ENCODE results near the gene AK2.
"Not testable (repeated sequence)": the region's sequence is repeated elsewhere in the genome, so short reads cannot be mapped to it uniquely, and the experiment has no call there.

The AK2 gene

GRCh38 chr1:33036526-33037503 is at the start of gene AK2:
Gene AK2 (minus strand): TSS chr1:33036883. CDS start chr1:33036828, 55 bp downstream.
- no peaks in the 10 kb centered on the region for H3K27me3 Mint-ChIP-seq (ENCODE audit: low read depth)
- peak within 1 kb of the TSS; percentile 91 for H3K27ac Mint-ChIP-seq
- H3K36me3 Mint-ChIP-seq (ENCODE audit: low read depth), result peaks cover 22% of the 10 kb centered on the region
- peaks cover 28% of the 10 kb centered on the region for H3K4me1 Mint-ChIP-seq (ENCODE audit: low read depth)
- H3K4me3 Mint-ChIP-seq, result peak within 1 kb of the TSS; percentile 86
- DNase-seq (ENCODE audit: low spot score), result peak; percentile 96
- peaks cover 3% of the 10 kb centered on the region for H3K9me3 Mint-ChIP-seq

GRCh38 chr1:33086384-33086850 is 49.7 kb upstream of the AK2 start:
- peaks cover 35% of the 10 kb centered on the region for H3K4me1 Mint-ChIP-seq (ENCODE audit: low read depth)
- no peak overlapping the region for H3K27ac Mint-ChIP-seq
- no peaks in the 10 kb centered on the region for H3K36me3 Mint-ChIP-seq (ENCODE audit: low read depth)
- DNase-seq (ENCODE audit: low spot score), result no peak
- no peaks in the 10 kb centered on the region for H3K9me3 Mint-ChIP-seq
- no peak overlapping the region for H3K4me3 Mint-ChIP-seq
- peaks cover 30% of the 10 kb centered on the region for H3K27me3 Mint-ChIP-seq (ENCODE audit: low read depth)

GRCh38 chr1:33085332-33085731 is 48.6 kb upstream of the AK2 start:
- H3K27ac Mint-ChIP-seq, result no peak overlapping the region
- DNase-seq (ENCODE audit: low spot score), result no peak

GRCh38 chr1:33082575-33083108 is 46.0 kb upstream of the AK2 start:
- H3K27me3 Mint-ChIP-seq (ENCODE audit: low read depth), result peaks cover 30% of the 10 kb centered on the region
- no peaks in the 10 kb centered on the region for H3K9me3 Mint-ChIP-seq
- DNase-seq (ENCODE audit: low spot score), result no peak
- no peaks in the 10 kb centered on the region for H3K36me3 Mint-ChIP-seq (ENCODE audit: low read depth)
- H3K4me3 Mint-ChIP-seq, result peak overlapping the region; percentile 20
- H3K27ac Mint-ChIP-seq, result no peak overlapping the region
- H3K4me1 Mint-ChIP-seq (ENCODE audit: low read depth), result peaks cover 25% of the 10 kb centered on the region

More at GRCh38 chr1:33085332-33085731, 48.6 kb upstream of the AK2 start:
- no peaks in the 10 kb centered on the region for H3K36me3 Mint-ChIP-seq (ENCODE audit: low read depth)
- H3K4me1 Mint-ChIP-seq (ENCODE audit: low read depth), result peaks cover 37% of the 10 kb centered on the region
- H3K4me3 Mint-ChIP-seq, result no peak overlapping the region
- H3K9me3 Mint-ChIP-seq, result no peaks in the 10 kb centered on the region
- H3K27me3 Mint-ChIP-seq (ENCODE audit: low read depth), result peaks cover 30% of the 10 kb centered on the region

GRCh38 chr1:33081554-33082305 is 45.0 kb upstream of the AK2 start:
- H3K27ac Mint-ChIP-seq, result no peak overlapping the region
- H3K27me3 Mint-ChIP-seq (ENCODE audit: low read depth), result peaks cover 30% of the 10 kb centered on the region

GRCh38 chr1:33080885-33081553 is 44.3 kb upstream of the AK2 start, which contains the start of gene AZIN2:
Gene AZIN2 (plus strand): TSS chr1:33081153. CDS start chr1:33082250, 1,097 bp downstream.
- H3K27ac Mint-ChIP-seq, result no peak within 1 kb of the TSS

More at GRCh38 chr1:33081554-33082305, 45.0 kb upstream of the AK2 start:
- no peaks in the 10 kb centered on the region for H3K9me3 Mint-ChIP-seq
- H3K4me1 Mint-ChIP-seq (ENCODE audit: low read depth), result peaks cover 24% of the 10 kb centered on the region
- H3K4me3 Mint-ChIP-seq, result peak overlapping the region; percentile 76
- DNase-seq (ENCODE audit: low spot score), result no peak
- H3K36me3 Mint-ChIP-seq (ENCODE audit: low read depth), result no peaks in the 10 kb centered on the region

GRCh38 chr1:33080373-33080772 is 43.7 kb upstream of the AK2 start:
- H3K27ac Mint-ChIP-seq, result no peak overlapping the region
- no peak for DNase-seq (ENCODE audit: low spot score)

More at GRCh38 chr1:33080885-33081553, 44.3 kb upstream of the AK2 start, which contains the start of gene AZIN2:
- peak; percentile 93 for DNase-seq (ENCODE audit: low spot score)
- Mint-ChIP-seq H3K4me3 (peak within 1 kb of the TSS; percentile 76), H3K36me3 (ENCODE audit: low read depth) (no peaks in the 10 kb centered on the region), H3K9me3 (no peaks in the 10 kb centered on the region), H3K27me3 (ENCODE audit: low read depth) (peaks cover 30% of the 10 kb centered on the region), H3K4me1 (ENCODE audit: low read depth) (peaks cover 20% of the 10 kb centered on the region)

GRCh38 chr1:33078030-33078591 is 41.4 kb upstream of the AK2 start:
- H3K4me3 Mint-ChIP-seq, result no peak overlapping the region
- no peak overlapping the region for H3K27ac Mint-ChIP-seq
- peaks cover 15% of the 10 kb centered on the region for H3K27me3 Mint-ChIP-seq (ENCODE audit: low read depth)
- H3K4me1 Mint-ChIP-seq (ENCODE audit: low read depth), result peaks cover 20% of the 10 kb centered on the region
- no peak for DNase-seq (ENCODE audit: low spot score)
- no peaks in the 10 kb centered on the region for H3K9me3 Mint-ChIP-seq
- H3K36me3 Mint-ChIP-seq (ENCODE audit: low read depth), result no peaks in the 10 kb centered on the region

More at GRCh38 chr1:33080373-33080772, 43.7 kb upstream of the AK2 start:
- Mint-ChIP-seq H3K36me3 (ENCODE audit: low read depth) (no peaks in the 10 kb centered on the region), H3K27me3 (ENCODE audit: low read depth) (peaks cover 29% of the 10 kb centered on the region), H3K4me3 (peak overlapping the region; percentile 76), H3K9me3 (no peaks in the 10 kb centered on the region), H3K4me1 (ENCODE audit: low read depth) (peaks cover 20% of the 10 kb centered on the region)

- no peak overlapping the region for H3K27ac Mint-ChIP-seq
- no peaks in the 10 kb centered on the region for H3K9me3 Mint-ChIP-seq
- H3K36me3 Mint-ChIP-seq (ENCODE audit: low read depth), result no peaks in the 10 kb centered on the region
- no peak for DNase-seq (ENCODE audit: low spot score)
- H3K4me1 Mint-ChIP-seq (ENCODE audit: low read depth), result no peaks in the 10 kb centered on the region
- H3K4me3 Mint-ChIP-seq, result no peak overlapping the region
- peaks cover 14% of the 10 kb centered on the region for H3K27me3 Mint-ChIP-seq (ENCODE audit: low read depth)
Measured at GRCh38 chr1:33074193-33074945, 37.7 kb upstream of the AK2 start.

- Mint-ChIP-seq H3K4me3 (no peak overlapping the region), H3K36me3 (ENCODE audit: low read depth) (no peaks in the 10 kb centered on the region)
Measured at GRCh38 chr1:33072707-33073106, 36.0 kb upstream of the AK2 start.

GRCh38 chr1:33070628-33071027 is 33.9 kb upstream of the AK2 start:
- peaks cover 21% of the 10 kb centered on the region for H3K9me3 Mint-ChIP-seq
- peaks cover 27% of the 10 kb centered on the region for H3K27me3 Mint-ChIP-seq (ENCODE audit: low read depth)
- no peak overlapping the region for H3K27ac Mint-ChIP-seq
- H3K36me3 Mint-ChIP-seq (ENCODE audit: low read depth), result no peaks in the 10 kb centered on the region
- H3K4me1 Mint-ChIP-seq (ENCODE audit: low read depth), result no peaks in the 10 kb centered on the region
- H3K4me3 Mint-ChIP-seq, result no peak overlapping the region
- no peak for DNase-seq (ENCODE audit: low spot score)

More at GRCh38 chr1:33072707-33073106, 36.0 kb upstream of the AK2 start:
- H3K27me3 Mint-ChIP-seq (ENCODE audit: low read depth), result peaks cover 20% of the 10 kb centered on the region
- peaks cover under 1% of the 10 kb centered on the region for H3K9me3 Mint-ChIP-seq
- H3K4me1 Mint-ChIP-seq (ENCODE audit: low read depth), result no peaks in the 10 kb centered on the region
- no peak overlapping the region for H3K27ac Mint-ChIP-seq
- DNase-seq (ENCODE audit: low spot score), result no peak

- not testable (repeated sequence) for DNase-seq (ENCODE audit: low spot score); H3K4me1 Mint-ChIP-seq (ENCODE audit: low read depth); H3K36me3 Mint-ChIP-seq (ENCODE audit: low read depth); H3K4me3 Mint-ChIP-seq; H3K27ac Mint-ChIP-seq
- Mint-ChIP-seq H3K9me3 (peaks cover 40% of the 10 kb centered on the region), H3K27me3 (ENCODE audit: low read depth) (peaks cover 27% of the 10 kb centered on the region)
Measured at GRCh38 chr1:33068108-33068507, 31.4 kb upstream of the AK2 start.

Measured in T-helper 2 cell treated with Interferon-gamma antibody and Interleukin-4, amounts not matched to agents 5 μg/mL and 100 μg/mL, for 36 hours (primary cell).